Keratinocyte (primary cell): ENCODE data around the gene KIR3DL2.

ENCODE experiments used
- CTCF ChIP-seq, 3 experiments: IDR thresholded peaks in 1 of 3; conservative IDR thresholded peaks in 1 of 3; optimal IDR thresholded peaks in 1 of 3; 2 replicates in 2 of 3; 3 replicates in 1 of 3; pipeline versions ENCODE3 to v1.5.1; 2011; ENCODE audit warnings: low read length in 3 of 3, mild to moderate bottlenecking in 3 of 3, moderate library complexity in 2 of 3, control low read depth in 1 of 3, inconsistent platforms in 1 of 3; ENCODE audit not compliant: insufficient read depth in 2 of 3; ENCODE audit errors: extremely low read depth in 1 of 3
- EZH2 ChIP-seq: IDR thresholded peaks from one replicate; pipeline ENCODE4 v1.6.1; 2012; ENCODE audit warnings: inconsistent platforms, mild to moderate bottlenecking, low read length, moderate library complexity

- TF ChIP-seq CTCF (optimal IDR thresholded peaks at IDR 0.05 in 1 of 3, IDR thresholded peaks at IDR 0.05 in 1 of 3, conservative IDR thresholded peaks at IDR 0.05 in 1 of 3; ENCODE audit: extremely low read depth in 1 of 3, insufficient read depth in 2 of 3, low read length in 3 of 3) (no peak), EZH2 (no peak)
These were observed 21.5 kb downstream of the KIR3DL2 start for GRCh38 chr19:54871696-54872095.
